T47D (cell line): ENCODE data around the gene CASP2.

ENCODE experiments used
- DNase-seq, 2 experiments: peaks; one replicate each; pipeline versions ENCODE4 v3.0.0 to v3.0.0-alpha.2; 2011 to 2012; ENCODE audit warnings: low read depth in 1 of 2, low spot score in 1 of 2
- JUND ChIP-seq: IDR thresholded peaks from 2 replicates; pipeline ENCODE4 v1.6.1; 2012; ENCODE audit warnings: low read depth
- in situ Hi-C: cut with HindIII; loops from 2 replicates; pipeline ENCODE4 v1.10.0; 2016; ENCODE audit warnings: low sequenced_read_pairs, low pct_unique_long_range_greater_than_20kb

Gene CASP2

DNA sequence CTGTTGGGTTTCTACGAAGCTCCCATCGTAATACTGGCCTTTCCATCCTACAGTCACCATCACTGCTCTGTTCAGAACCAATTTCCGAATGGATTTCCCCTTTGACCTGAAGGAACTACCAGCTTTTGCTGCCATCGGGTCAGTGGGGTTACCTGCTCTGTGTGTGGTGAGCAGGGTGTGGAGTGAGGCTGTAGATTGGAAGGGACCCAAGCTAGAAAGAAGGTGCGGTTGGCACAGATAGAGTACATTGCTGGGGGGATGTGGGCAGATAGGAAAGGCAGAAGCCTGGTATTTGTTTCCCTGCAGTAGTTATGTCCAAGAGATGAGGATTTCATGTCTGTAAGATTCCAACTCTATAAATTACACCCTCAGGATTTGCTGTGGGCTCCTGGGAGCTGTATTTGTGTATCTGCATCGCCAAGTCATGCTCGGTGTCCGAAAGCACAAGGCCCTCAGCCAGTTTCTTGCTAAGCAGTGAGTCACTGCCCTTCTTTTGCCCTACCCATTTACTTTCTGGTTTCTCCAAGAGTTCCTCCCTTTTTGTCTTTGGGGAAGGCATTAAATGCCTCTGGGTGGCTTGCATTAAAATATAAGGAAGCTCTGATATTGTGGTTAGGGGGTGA is 43.1 kb downstream of the CASP2 start:
- in situ Hi-C loops: no loop called here
- no peak for TF ChIP-seq JUND
- no peak for DNase-seq

DNA sequence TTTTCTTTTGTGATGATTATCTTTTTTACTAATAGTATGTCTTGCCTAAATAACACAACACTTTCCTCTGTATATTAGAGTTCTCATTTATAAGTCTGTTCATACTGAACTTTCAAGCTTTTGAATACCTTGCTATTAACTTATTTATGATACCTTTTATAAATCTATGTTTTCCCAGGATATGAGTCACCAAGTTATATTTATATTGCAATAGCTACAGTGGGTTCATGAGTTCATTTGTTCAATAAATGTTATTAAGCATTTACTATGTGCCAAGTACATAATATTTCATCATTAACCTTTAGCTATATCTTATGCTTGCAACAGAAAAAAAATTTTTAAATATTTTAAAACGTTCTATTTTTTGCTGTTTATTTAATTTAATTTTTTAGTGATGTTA is 46.1 kb downstream of the CASP2 start:
- in situ Hi-C loops: no loop called here

DNA sequence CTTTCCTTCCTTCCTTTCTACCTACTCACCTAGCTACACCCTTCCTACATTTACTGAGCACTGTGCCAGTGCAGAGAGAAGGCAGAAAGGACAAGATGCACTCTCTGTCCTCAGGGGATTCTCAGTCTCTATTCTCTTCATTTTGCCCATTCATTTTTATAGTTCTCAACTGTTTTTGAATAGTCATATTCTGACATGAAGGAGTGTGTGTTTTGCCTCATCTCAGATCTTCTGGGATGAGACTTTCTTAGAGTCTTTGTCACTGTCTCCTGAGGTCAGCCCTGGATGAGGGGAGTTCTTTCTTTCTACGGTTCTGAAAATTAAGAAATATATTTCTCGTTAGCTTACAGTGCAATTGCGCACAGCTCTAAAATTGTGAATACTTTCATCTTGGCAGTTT is 49.1 kb downstream of the CASP2 start:
- in situ Hi-C loops: no loop called here
- no peak for TF ChIP-seq JUND
- DNase-seq: no peak

More for the DNA sequence above, 46.1 kb downstream of the CASP2 start:
- no peak for DNase-seq
- TF ChIP-seq JUND: no peak

DNA sequence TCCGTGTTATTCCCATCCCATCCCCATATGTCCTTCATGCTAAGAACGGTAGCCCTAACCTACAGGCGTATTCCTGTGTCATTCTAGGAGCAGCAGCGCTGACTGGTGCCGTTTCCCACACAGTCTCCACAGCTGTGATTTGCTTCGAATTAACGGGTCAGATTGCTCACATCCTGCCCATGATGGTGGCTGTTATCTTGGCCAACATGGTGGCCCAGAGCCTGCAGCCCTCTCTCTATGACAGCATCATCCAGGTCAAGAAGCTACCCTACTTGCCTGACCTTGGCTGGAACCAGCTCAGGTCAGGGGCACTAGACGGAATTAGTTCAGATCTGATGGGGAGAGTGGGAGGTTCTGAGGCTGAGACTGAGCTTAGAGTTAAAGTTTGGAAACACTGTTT is 53.7 kb downstream of the CASP2 start:
- in situ Hi-C loops: no loop called here
- no peak for TF ChIP-seq JUND
- no peak for DNase-seq

GRCh38 chr7:143343596-143343995 is 55.4 kb downstream of the CASP2 start:
- in situ Hi-C loops: no loop called here
- no peak for DNase-seq
- TF ChIP-seq JUND: no peak

DNA sequence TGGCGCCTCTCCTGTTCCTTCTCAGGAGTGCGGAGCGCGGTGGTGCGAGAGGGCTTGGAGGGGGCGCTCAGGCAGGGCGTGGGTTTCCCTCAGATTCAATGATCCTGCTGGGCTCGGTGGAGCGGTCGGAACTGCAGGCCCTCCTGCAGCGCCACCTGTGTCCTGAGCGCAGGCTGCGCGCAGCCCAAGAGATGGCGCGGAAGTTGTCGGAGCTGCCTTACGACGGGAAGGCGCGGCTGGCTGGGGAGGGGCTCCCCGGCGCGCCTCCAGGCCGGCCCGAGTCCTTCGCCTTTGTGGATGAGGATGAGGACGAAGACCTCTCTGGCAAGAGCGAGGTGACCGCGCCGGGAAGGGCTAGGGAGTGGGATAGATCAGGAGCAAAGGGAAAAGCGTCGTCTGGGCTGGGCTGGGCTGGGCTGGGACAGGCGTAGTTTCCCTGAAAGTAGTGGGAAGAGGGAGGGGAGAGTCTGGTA is 57.3 kb downstream of the CASP2 start:
- in situ Hi-C loops: no loop called here

GRCh38 chr7:143346018-143346417 is 57.9 kb downstream of the CASP2 start:
- DNase-seq: no peak
- TF ChIP-seq JUND: no peak
- in situ Hi-C loops: no loop called here

More for the DNA sequence above, 57.3 kb downstream of the CASP2 start:
- DNase-seq: no peak
- TF ChIP-seq JUND: no peak

GRCh38 chr7:143347950-143348349 is 59.8 kb downstream of the CASP2 start:
- no peak for TF ChIP-seq JUND
- in situ Hi-C loops: no loop called here

DNA sequence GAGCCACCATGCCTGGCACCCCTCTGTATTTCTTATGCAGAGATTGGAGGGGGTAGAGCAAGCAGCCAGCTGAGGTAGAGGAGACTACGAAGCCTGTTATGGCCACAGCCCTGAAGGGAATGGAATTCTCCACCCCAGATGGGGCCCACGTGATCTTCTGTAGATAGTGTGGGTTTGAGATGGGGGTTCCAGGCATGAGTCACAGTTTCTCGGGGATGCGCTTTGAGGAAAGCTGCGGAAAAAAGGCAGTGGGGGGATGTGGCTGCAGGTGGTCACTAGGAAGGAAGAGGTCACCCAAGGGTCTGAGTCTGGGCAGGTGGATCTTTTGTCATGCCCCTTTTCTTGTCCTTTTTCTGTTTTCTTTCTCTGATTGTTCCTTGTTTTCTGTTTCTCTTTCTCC is 62.9 kb downstream of the CASP2 start:
- TF ChIP-seq JUND: no peak
- DNase-seq: no peak
- in situ Hi-C loops: no loop called here

More at GRCh38 chr7:143347950-143348349, 59.8 kb downstream of the CASP2 start:
- no peak for DNase-seq

GRCh38 chr7:143351574-143351973 is 63.4 kb downstream of the CASP2 start:
- no peak for TF ChIP-seq JUND
- DNase-seq: no peak
- in situ Hi-C loops: no loop called here

DNA sequence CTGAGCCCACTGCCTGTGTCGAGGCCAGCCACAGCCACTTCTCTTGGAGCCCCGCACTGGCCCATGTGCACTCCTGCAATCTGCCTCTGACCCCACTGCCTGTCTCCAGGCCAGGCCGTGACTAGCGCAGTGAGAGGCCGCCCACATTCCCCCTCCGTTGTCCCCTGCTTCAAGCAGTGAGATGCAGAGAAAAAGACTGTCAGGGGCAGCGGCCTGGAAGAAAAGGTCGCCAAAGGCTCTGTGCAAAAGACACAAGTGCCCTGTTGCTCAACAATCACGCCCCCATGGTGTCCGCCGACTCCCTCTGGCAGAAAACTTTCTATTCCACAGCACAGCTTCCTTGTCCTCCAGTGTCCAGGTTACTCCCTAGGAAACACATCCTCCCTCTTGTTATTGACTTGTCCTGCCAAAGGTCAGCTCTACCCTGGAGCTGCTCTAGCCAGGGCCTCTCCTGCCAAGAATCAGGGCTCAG is 64.4 kb downstream of the CASP2 start:
- DNase-seq: no peak
- in situ Hi-C loops: no loop called here
- no peak for TF ChIP-seq JUND

DNA sequence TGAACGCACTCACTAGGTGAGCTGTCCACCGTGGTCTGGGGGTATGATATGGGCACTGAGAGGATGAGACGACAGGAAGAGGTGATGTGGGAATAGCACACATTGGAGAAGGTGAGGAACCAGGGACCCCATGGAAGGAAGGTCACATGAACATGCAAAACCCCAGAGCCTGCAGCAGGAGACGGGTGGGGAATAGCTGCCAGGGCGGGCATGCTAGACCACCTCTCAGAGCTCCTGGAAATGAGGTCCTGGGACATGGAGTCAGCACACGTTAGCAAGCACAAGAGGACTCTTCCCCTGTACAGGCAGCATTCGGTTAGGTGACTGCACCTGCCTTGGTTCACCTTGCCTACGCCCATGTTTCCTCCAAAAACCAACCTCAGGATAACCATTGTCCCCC is 66.2 kb downstream of the CASP2 start:
- no peak for DNase-seq
- no peak for TF ChIP-seq JUND
- in situ Hi-C loops: no loop called here

DNA sequence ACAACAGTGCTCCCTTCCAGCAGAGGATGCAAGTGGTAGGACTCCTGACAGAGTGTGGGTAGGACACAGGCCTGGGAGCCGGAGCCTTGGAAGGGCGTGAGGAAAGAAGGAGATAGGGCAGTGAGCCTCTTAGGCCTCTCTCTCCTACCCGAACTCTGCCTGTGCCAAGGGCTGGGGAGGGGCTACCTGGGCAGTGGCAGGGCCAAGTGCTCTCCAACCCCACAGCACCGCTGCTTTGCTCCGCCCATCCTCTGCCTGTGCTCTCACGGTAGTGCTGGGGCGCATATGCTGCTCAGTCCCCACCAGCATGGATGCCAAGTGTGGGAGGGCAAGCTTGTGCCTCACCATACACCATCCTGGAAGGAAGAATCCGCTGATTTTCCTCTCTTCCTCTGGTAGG is 66.8 kb downstream of the CASP2 start:
- in situ Hi-C loops: no loop called here
- no peak for DNase-seq
- TF ChIP-seq JUND: no peak
